ENCODE results near the gene EFNB2. TPM values are rescaled to one million over a fixed set of nuclear protein-coding genes. Genes with fewer than 3 reads are reported as not detected.
A peak's percentile ranks its signal among the peaks of the same experiment; 100 is the strongest.

EFNB2 gene
- total RNA-seq, 2 donors from 2014 or later = 9.5 to 14.8 TPM

GRCh38 chr13:106555631-106556328 is 20.3 kb upstream of the EFNB2 start:
- DNase-seq = no peak
- intact Hi-C loops (cut with DNase I) = no loop called here
- ATAC-seq = no peak

GRCh38 chr13:106551751-106552150 is 16.3 kb upstream of the EFNB2 start:
- ATAC-seq = no peak
- intact Hi-C loops (cut with DNase I) = no loop called here
- DNase-seq = no peak

DNA sequence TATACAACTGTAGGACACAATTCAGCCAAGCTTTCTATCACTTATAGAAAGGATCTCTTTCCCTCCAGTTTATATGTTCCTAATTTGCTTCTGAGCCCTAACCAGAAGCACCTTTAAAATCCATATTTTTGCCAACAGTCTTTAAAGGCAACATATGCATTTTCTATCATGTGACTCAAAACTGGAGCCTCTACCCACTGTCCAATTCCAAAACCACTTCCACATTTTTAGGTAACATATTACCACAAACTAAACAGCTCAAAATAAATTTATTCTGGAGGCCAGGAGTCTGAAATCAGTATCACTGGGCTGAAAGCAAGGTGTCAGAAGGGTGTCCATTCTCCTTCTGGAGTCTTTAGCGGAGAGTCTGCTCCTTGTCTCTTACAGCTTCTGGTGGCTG is 15.9 kb upstream of the EFNB2 start:
- DNase-seq (no peak), ATAC-seq (no peak)
- intact Hi-C loops (cut with DNase I) = no loop called here

- DNase-seq (no peak), ATAC-seq (peak; percentile 51 to 59)
- intact Hi-C loops (cut with DNase I) = no loop called here
Observed at GRCh38 chr13:106550570-106551135, 15.2 kb upstream of the EFNB2 start.

DNA sequence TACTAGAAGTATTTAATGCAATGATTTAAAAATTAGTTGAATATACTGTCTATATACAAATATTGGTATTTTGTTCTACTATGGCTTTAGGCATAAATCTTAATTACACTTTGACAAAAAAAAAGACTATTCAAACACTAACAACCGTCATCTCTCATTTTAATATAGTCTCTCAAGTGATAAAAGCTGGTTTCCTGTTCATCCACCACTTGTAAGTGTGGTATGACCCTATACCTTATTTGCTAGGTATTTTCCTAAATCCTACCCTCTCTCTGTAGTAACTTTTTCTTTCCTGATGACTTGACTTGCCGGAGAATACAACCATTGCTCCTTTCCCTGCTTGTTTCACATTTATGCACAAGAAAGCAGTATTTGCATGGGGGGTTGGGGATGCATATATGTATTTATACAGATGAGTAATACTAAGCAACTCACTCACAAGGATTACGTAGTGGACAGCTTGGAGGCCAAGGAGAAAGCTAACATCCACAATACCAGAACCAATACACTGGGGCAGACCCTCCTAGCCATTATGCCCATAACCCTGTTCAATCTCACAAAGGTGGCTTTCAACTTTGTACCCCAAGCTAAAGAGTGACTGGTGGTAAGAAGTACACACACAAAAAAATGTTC is 12.7 kb upstream of the EFNB2 start:
- ATAC-seq = no peak
- intact Hi-C loops (cut with DNase I) = no loop called here

DNA sequence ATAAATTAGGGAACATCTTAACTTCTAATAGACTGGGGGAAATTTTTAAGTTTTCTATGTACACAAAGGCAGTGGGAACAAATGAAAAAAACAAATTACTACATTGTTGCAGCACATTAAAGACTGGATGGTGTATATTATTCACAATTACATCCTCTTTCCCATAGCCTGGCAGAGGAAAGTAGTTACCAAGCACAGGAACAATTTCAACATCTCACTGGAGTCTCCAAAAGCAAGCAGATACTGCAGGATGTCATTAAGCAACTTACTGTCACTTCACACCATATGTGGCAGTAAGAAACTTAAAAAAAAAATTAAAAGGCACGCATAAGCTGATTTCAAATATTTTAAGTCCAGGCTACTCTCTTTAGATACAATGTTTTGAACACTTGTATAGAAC is 6.4 kb upstream of the EFNB2 start:
- DNase-seq (no peak), ATAC-seq (no peak)
- intact Hi-C loops (cut with DNase I) = no loop called here

More for the DNA sequence above, 12.7 kb upstream of the EFNB2 start:
- DNase-seq = no peak

GRCh38 chr13:106540613-106541012 is 5.2 kb upstream of the EFNB2 start:
- intact Hi-C loops (cut with DNase I) = no loop called here
- ATAC-seq (no peak), DNase-seq (no peak)

- intact Hi-C loops (cut with DNase I) = loop anchor here (2.0 to 10.0 kb wide), 4 partner anchors 83 to 1963 kb away; no protein-coding TSS in a partner anchor
- DNase-seq (no peak), ATAC-seq (no peak)
Observed at GRCh38 chr13:106537521-106537920, 2.1 kb upstream of the EFNB2 start.

DNA sequence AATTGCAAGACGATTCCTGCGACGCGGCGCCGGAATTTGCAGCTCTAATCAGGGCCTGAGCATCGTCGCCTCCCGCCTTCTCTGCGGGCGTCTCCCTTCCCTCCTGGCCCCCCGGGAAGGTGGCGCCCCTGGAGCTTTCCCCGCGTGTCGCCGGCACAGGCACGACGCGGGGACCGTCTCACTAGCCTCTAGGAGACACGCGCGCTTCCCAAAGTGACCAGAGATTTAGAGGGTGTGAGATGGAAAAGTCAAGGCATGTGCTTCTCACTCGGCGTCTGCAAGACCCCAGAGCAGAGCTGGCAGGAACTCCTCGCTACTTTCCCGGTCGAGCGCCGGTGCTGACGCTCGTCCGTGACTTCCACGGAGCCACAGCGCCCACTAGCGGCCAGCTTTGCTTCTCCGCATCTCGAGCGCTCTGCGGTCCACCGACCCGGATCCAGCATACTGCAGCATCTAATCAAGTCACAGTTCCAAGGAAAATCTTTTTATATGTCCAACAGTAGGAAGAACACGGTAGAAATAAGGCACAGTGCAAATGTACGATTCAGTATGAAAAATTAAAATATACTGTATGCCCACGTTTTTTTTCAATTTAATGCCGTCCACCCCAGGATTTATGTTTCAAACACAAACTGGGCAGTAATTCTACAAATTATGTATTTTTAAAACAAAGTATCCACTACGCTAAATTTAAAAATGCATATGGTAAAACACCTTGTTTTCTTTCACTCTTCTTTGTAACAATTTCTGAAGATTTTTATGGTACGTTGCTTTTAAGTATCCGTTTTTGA is 977 bp upstream of the EFNB2 start:
- peak; percentile 93 for DNase-seq
- ATAC-seq = peak; percentile 71 to 74
- intact Hi-C loops (cut with DNase I) = loop anchor here (2.0 to 10.0 kb wide), 4 partner anchors 84 to 1962 kb away; no protein-coding TSS in a partner anchor

DNA sequence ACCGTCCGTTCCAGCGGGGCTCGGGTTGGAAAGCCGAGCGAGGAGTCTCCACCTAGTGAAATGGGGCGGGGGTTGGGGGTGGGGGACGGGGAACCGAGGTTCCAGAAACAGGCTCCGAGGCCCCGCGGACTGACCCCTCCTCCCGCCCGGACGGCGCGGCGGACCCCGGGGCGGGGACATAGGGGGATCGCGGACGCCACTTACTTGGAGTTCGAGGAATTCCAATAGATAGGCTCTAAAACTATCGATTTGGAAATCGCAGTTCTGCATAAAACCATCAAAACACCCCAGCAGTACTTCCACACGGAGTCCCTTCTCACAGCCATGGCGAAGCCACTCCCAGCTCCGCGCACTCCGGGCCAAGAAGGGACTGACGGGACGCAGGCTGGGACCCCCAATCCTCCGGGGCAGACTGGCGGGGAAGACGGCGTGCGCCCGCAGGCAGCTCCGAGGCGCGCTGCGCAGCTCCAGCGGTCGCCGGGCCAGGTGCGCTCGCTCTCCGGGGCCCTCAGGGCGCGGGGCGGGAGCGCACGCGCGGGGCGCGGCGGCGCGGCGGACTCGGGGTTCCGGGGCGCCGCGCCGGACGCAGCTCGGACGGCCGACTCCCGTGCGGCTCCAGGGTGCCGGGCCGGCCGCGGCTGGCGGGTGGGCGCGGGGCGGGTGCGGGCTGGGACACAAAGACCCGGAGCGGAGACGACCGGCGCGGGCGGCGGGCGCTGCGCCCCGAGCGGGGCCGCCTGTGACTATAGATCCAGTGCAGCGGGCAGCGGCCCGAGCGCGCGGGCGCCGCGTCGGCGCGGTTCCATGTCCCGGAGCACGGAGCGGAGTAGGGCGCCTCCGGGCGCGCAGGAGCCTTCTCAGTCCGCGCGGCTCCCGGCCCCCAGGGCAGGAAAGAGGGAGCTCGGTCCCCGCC is 567 bp downstream of the EFNB2 start:
- ATAC-seq (peak in 1 of 2 donors; percentile 14), DNase-seq (peak; percentile 46)
- intact Hi-C loops (cut with DNase I) = loop anchor here (5.0 to 10.0 kb wide), 4 partner anchors 380 to 1963 kb away; no protein-coding TSS in a partner anchor

GRCh38 chr13:106533943-106534638 is 1.4 kb downstream of the EFNB2 start:
- intact Hi-C loops (cut with DNase I) = loop anchor here (5.0 to 10.0 kb wide), 4 partner anchors 381 to 1962 kb away; no protein-coding TSS in a partner anchor
- peak; percentile 50 for DNase-seq
- ATAC-seq = peak in 1 of 2 donors; percentile 5

DNA sequence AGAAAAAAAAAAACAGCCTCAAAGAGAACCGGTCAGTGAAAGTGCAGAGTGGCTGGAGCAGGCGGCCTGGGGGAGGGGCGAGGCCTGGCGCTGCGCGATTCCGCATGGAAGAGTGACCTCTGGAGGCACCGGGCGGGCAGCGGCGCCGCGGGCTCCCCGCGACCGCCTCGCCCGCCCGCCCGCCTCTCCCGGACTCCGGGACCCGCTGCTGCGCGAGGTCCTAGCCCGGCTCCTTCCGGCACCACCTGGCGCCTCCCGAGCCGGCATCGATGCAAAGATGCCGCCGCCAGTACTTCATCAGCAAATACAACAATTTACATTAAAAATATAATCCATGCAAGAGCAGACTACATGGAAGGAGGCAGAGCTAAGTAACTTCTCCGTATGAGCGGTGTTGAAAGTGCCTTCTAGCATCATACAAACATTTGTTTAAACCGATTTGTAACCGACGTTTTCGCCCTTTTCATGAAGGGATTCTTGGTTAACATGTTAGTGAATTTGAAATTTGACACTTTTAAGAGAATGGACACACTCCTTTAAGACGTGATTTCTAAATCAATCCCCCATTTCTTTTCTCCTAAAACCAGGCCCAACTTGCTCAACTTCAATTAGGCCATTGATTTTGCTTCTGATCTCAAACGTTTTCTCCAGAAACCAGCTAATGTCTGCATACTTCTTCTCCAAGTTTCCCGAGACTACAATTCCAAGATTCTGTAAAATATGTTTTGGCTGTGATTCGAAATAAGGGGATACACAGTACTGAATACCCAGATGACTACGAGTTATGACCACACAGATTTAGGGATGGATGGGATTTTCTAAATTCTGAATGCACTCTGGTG is 2.1 kb downstream of the EFNB2 start:
- intact Hi-C loops (cut with DNase I) = loop anchor here (5.0 to 10.0 kb wide), 4 partner anchors 381 to 1961 kb away; no protein-coding TSS in a partner anchor
- DNase-seq (peak; percentile 87), ATAC-seq (peak; percentile 64 to 67)

GRCh38 chr13:106532111-106532929 is 3.1 kb downstream of the EFNB2 start:
- no peak for DNase-seq
- no peak for ATAC-seq
- intact Hi-C loops (cut with DNase I) = loop anchor here (5.0 to 10.0 kb wide), 4 partner anchors 382 to 1960 kb away; no protein-coding TSS in a partner anchor

DNA sequence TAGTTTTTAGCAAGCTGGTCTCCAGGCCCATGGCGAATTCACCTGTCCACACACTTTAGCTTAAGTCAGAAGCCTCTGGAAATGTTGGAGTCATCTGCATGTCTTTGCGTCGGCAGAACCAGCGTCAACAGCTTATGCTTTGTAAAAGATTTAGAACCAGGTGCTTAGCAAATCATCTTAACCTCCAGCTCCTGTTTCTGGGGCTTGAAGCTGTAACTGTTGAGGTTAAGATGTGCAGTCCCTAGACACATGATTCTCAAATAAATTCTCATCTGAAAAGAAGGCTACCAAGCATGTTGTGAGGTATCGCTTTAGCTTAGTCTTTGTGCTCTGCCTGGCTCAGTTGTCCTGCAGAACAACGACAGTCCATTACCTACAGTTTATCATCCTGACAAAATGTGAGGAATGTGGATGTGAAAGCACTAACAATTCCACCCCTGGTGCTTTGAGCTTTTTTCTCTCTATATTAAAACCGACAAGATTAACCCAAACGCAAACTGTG is 4.4 kb downstream of the EFNB2 start:
- intact Hi-C loops (cut with DNase I) = loop anchor here (5.0 to 10.0 kb wide), 4 partner anchors 384 to 1959 kb away; no protein-coding TSS in a partner anchor

GRCh38 chr13:106530171-106530851 is 5.2 kb downstream of the EFNB2 start:
- ATAC-seq (no peak), DNase-seq (no peak)
- intact Hi-C loops (cut with DNase I) = loop anchor here (5.0 to 10.0 kb wide), 4 partner anchors 384 to 1958 kb away; no protein-coding TSS in a partner anchor

More for the DNA sequence above, 4.4 kb downstream of the EFNB2 start:
- no peak for DNase-seq
- ATAC-seq = no peak

Measured in left cardiac atrium (tissue), 4 donors.